Mammary epithelial cell (primary cell): ENCODE data around the gene PITX3.

Experiments used
- CTCF ChIP-seq, 2 donors: IDR thresholded peaks in 1 of 2; conservative IDR thresholded peaks in 1 of 2; 2 replicates each; pipeline ENCODE4 v1.5.1; 2011 to 2012; ENCODE audit warnings: inconsistent platforms in 2 of 2, low read length in 2 of 2, mild to moderate bottlenecking in 2 of 2, control low read depth in 1 of 2, low read depth in 1 of 2; ENCODE audit not compliant: insufficient read depth in 1 of 2; ENCODE audit errors: extremely low read depth in 1 of 2
- EZH2 ChIP-seq: IDR thresholded peaks from 2 replicates; pipeline ENCODE4 v1.6.1; 2012; ENCODE audit warnings: low read length, inconsistent platforms, borderline replicate concordance

DNA sequence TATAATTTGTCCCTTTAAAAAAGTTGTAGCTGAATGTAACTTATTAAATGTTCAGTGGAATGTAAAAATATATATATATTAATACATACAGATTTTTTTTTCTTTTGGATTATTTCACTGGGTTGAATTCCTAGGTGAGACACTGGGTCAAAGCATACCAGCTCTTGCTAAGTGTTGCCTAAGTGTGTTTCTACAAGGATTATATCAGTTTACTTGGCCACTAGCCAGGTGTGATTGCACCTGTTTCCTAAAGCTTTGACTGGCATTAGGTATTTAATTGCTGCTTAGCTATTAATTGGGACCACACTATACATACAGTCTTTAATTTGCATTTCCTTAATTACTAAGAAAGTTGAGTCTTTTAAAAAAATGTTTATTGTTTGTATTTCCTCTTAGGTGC lies 20.7 kb downstream of the PITX3 start:
- no peak for TF ChIP-seq CTCF (conservative IDR thresholded peaks at IDR 0.05 in 1 of 2, IDR thresholded peaks at IDR 0.05 in 1 of 2; ENCODE audit: extremely low read depth in 1 of 2, insufficient read depth in 1 of 2, low read depth in 1 of 2, low read length in 2 of 2)
- TF ChIP-seq EZH2: no peak
